Endothelial cell (in vitro differentiated cells): Measurements from ENCODE around the gene MICU1. TPM values are rescaled to one million over a fixed set of nuclear protein-coding genes. Genes with fewer than 3 reads are reported as not detected.
A peak's percentile ranks its signal among the peaks of the same experiment; 100 is the strongest.

Source experiments
- DNase-seq: peaks from one replicate; pipeline ENCODE4 v3.0.0; 2021; ENCODE audit warnings: low spot score
- H3K27ac Mint-ChIP-seq: one replicate; pipeline ENCODE4 v1.8.0; 2021; ENCODE audit warnings: mixed read lengths, inconsistent platforms; ENCODE audit not compliant: unreplicated experiment
- H3K27me3 Mint-ChIP-seq: one replicate; pipeline ENCODE4 v1.8.0; 2021; ENCODE audit warnings: mild to moderate bottlenecking, moderate library complexity, mixed read lengths, inconsistent platforms; ENCODE audit not compliant: unreplicated experiment
- H3K36me3 Mint-ChIP-seq: one replicate; pipeline ENCODE4 v1.8.0; 2021; ENCODE audit warnings: mild to moderate bottlenecking, low read depth, mixed read lengths, inconsistent platforms; ENCODE audit not compliant: unreplicated experiment
- H3K4me1 Mint-ChIP-seq: one replicate; pipeline ENCODE4 v1.8.0; 2021; ENCODE audit warnings: mild to moderate bottlenecking, mixed read lengths, inconsistent platforms; ENCODE audit not compliant: unreplicated experiment
- H3K4me3 Mint-ChIP-seq: one replicate; pipeline ENCODE4 v1.8.0; 2021; ENCODE audit warnings: mild to moderate bottlenecking, mixed read lengths, inconsistent platforms; ENCODE audit not compliant: unreplicated experiment
- H3K9me3 Mint-ChIP-seq: one replicate; pipeline ENCODE4 v1.8.0; 2021; ENCODE audit warnings: mixed read lengths, inconsistent platforms; ENCODE audit not compliant: unreplicated experiment
- total RNA-seq: library from RNA; stranded (reverse); fragmentation: NEBNext Ultra II Directional; extraction: Animal tissue kit (Norgen Biotek cat#: 25700); gene quantifications from one replicate; pipeline ENCODE4 v1.2.1, GENCODE V29; 2021; ENCODE audit not compliant: unreplicated experiment
- TF ChIP-seq, protein P1 (sequence below): fragments of 200-600 bp; sonication (generic); IDR thresholded peaks from one replicate; pipeline ENCODE4 v1.5.0; 2021; ENCODE audit warnings: antibody characterized with exemption; ENCODE audit not compliant: unreplicated experiment

MICU1 gene
- total RNA-seq, 1 donor from 2014 or later, result 39.9 TPM

- H3K4me3 Mint-ChIP-seq, result no peak overlapping the region
- no peak for DNase-seq
- no peaks in the 10 kb centered on the region for H3K9me3 Mint-ChIP-seq
- TF ChIP-seq, protein P1, sequence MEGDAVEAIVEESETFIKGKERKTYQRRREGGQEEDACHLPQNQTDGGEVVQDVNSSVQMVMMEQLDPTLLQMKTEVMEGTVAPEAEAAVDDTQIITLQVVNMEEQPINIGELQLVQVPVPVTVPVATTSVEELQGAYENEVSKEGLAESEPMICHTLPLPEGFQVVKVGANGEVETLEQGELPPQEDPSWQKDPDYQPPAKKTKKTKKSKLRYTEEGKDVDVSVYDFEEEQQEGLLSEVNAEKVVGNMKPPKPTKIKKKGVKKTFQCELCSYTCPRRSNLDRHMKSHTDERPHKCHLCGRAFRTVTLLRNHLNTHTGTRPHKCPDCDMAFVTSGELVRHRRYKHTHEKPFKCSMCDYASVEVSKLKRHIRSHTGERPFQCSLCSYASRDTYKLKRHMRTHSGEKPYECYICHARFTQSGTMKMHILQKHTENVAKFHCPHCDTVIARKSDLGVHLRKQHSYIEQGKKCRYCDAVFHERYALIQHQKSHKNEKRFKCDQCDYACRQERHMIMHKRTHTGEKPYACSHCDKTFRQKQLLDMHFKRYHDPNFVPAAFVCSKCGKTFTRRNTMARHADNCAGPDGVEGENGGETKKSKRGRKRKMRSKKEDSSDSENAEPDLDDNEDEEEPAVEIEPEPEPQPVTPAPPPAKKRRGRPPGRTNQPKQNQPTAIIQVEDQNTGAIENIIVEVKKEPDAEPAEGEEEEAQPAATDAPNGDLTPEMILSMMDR, result no peak
- H3K27me3 Mint-ChIP-seq, result no peaks in the 10 kb centered on the region
- H3K4me1 Mint-ChIP-seq, result peaks cover under 1% of the 10 kb centered on the region
- H3K27ac Mint-ChIP-seq, result no peak overlapping the region
- H3K36me3 Mint-ChIP-seq, result no peaks in the 10 kb centered on the region
Measured at GRCh38 chr10:72630144-72630543, 4.3 kb upstream of the MICU1 start.

DNA sequence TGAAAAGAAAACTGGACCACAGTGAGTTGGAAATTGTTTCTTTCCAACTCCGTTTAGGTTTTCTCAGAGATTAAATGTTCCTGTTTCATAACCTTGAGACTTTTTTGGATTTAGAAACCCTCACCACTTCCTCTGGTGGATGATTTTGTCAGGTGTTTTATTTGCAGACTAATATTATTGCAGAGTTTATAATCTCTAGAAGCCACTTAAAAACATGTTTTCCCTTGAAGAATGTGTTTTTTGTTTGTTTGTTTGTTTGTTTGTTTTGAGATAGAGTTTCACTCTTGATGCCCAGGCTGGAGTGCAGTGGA lies 520 bp upstream of the MICU1 start:
- Mint-ChIP-seq H3K9me3 (no peaks in the 10 kb centered on the region), H3K36me3 (no peaks in the 10 kb centered on the region), H3K27ac (no peak overlapping the region), H3K4me1 (peaks cover 7% of the 10 kb centered on the region), H3K27me3 (no peaks in the 10 kb centered on the region), H3K4me3 (peak overlapping the region; percentile 99)
- TF ChIP-seq, protein P1, result no peak
- no peak for DNase-seq

DNA sequence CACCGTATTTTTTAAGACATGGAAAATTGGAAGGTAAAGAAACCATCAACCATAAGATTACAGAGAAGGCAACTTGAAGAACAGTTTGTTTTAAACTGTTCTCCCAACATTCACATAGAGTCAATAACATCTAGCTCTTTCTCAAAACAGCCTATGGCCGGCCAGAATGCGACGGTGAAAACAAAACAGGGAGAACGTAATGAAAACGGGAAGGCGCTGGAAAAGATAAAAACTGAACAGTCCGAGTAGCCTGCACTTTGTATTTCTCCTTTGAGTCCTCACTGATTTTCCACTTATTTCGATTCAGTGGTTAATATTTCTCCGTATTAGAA lies 637 bp downstream of the MICU1 start:
- H3K27me3 Mint-ChIP-seq, result no peaks in the 10 kb centered on the region
- peak; percentile 4 for DNase-seq
- peak overlapping the region; percentile 77 for H3K27ac Mint-ChIP-seq
- H3K9me3 Mint-ChIP-seq, result no peaks in the 10 kb centered on the region
- peak overlapping the region; percentile 99 for H3K4me3 Mint-ChIP-seq
- peaks cover 7% of the 10 kb centered on the region for H3K4me1 Mint-ChIP-seq
- H3K36me3 Mint-ChIP-seq, result no peaks in the 10 kb centered on the region
- TF ChIP-seq, protein P1, result no peak

DNA sequence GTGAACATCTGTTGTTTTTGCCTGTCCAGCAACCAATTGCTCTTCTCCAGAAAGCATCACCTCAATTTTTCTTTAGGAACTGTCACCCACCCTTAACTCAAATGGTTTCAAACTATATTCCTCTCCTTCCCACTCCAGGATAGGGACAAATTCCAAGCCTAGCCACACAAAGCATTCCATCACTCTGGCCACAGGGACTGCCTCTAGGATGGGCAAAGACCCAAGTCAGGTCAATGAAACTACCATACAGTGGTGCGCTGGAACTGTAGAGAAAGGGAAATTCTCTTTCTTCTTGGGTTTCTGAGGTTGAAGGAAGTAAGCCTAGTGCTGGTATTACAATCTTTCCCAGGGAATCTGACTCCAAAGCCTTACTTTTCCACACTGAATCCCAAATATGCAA lies 3.6 kb downstream of the MICU1 start:
- no peak for DNase-seq
- no peaks in the 10 kb centered on the region for H3K27me3 Mint-ChIP-seq
- peaks cover 7% of the 10 kb centered on the region for H3K4me1 Mint-ChIP-seq
- H3K27ac Mint-ChIP-seq, result no peak overlapping the region
- TF ChIP-seq, protein P1, result no peak
- no peaks in the 10 kb centered on the region for H3K9me3 Mint-ChIP-seq
- H3K4me3 Mint-ChIP-seq, result no peak overlapping the region
- H3K36me3 Mint-ChIP-seq, result no peaks in the 10 kb centered on the region

DNA sequence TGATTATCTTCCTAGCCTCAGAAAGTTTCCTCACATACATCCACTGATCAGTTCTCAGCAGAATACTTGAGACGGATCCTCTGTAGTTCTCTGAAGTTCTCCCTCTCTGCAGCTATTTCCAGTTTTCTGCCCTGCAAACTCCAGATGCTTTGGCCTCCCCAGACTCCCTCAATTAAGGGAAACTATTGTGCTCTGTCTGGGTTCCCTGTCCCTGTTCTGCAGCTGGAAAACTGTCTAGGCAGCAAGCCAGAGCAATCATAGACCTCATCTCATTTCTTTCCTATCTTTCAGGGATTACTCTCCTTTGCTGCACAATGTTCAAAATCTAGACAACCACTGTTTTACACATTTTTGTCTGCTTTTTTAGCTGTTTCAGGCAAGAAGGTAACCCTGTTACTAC lies 9.2 kb downstream of the MICU1 start:
- Mint-ChIP-seq H3K9me3 (no peaks in the 10 kb centered on the region), H3K27ac (no peak overlapping the region), H3K36me3 (peaks cover 7% of the 10 kb centered on the region), H3K4me3 (no peak overlapping the region), H3K4me1 (no peaks in the 10 kb centered on the region), H3K27me3 (no peaks in the 10 kb centered on the region)
- DNase-seq, result no peak
- TF ChIP-seq, protein P1, result no peak
